CD4-positive, alpha-beta T cell treated with Interleukin-10 for 1 hour (primary cell): ENCODE data around the gene TRIP4.
A peak's percentile ranks its signal among the peaks of the same experiment; 100 is the strongest.
"Not testable (repeated sequence)": the region's sequence is repeated elsewhere in the genome, so short reads cannot be mapped to it uniquely, and the experiment has no call there.

Source experiments
- DNase-seq: peaks from one replicate; pipeline ENCODE4 v3.0.0-alpha.2; 2020

Gene TRIP4

GRCh38 chr15:64387562-64388168 lies at the start of gene TRIP4:
Gene TRIP4, plus strand, starts transcription at chr15:64387836. Its CDS starts 28 bp downstream, at chr15:64387864.
- DNase-seq: peak; percentile 97

GRCh38 chr15:64340355-64340754 lies 47.3 kb upstream of the TRIP4 start:
- no peak for DNase-seq

- DNase-seq: no peak
These were observed 45.7 kb upstream of the TRIP4 start for GRCh38 chr15:64341961-64342360.

GRCh38 chr15:64343222-64343621 lies 44.4 kb upstream of the TRIP4 start:
- no peak for DNase-seq

- DNase-seq: no peak
These were observed 43.8 kb upstream of the TRIP4 start for GRCh38 chr15:64343841-64344240.

GRCh38 chr15:64344651-64345294 lies 42.9 kb upstream of the TRIP4 start:
- DNase-seq: no peak

- DNase-seq: not testable (repeated sequence)
These were observed 41.4 kb upstream of the TRIP4 start for GRCh38 chr15:64346242-64346641.

GRCh38 chr15:64348455-64348854 lies 39.2 kb upstream of the TRIP4 start:
- DNase-seq: no peak

- no peak for DNase-seq
These were observed 38.3 kb upstream of the TRIP4 start for GRCh38 chr15:64349375-64349774.

- DNase-seq: no peak
These were observed 36.4 kb upstream of the TRIP4 start for GRCh38 chr15:64351265-64351664.

GRCh38 chr15:64354688-64355344 lies 32.8 kb upstream of the TRIP4 start:
- DNase-seq: no peak

- peak; percentile 14 for DNase-seq
These were observed 32.2 kb upstream of the TRIP4 start for GRCh38 chr15:64355348-64355943.

GRCh38 chr15:64355944-64356709 lies 31.5 kb upstream of the TRIP4 start, which contains the start of gene CSNK1G1:
Gene CSNK1G1, minus strand, starts transcription at chr15:64356173. Its CDS starts 55,674 bp downstream, at chr15:64300499.
- DNase-seq: peak; percentile 94

GRCh38 chr15:64356710-64357040 lies 31.0 kb upstream of the TRIP4 start:
- DNase-seq: no peak

- DNase-seq: no peak
These were observed 26.4 kb upstream of the TRIP4 start for GRCh38 chr15:64361259-64361658.

- no peak for DNase-seq
These were observed 18.5 kb upstream of the TRIP4 start for GRCh38 chr15:64369078-64369607.

GRCh38 chr15:64371383-64371782 lies 16.3 kb upstream of the TRIP4 start:
- not testable (repeated sequence) for DNase-seq

- no peak for DNase-seq
These were observed 14.3 kb upstream of the TRIP4 start for GRCh38 chr15:64373360-64373759.

- no peak for DNase-seq
These were observed 8.2 kb upstream of the TRIP4 start for GRCh38 chr15:64379216-64379960.

GRCh38 chr15:64380130-64380870 lies 7.3 kb upstream of the TRIP4 start:
- DNase-seq: not testable (repeated sequence)
